SK-N-SH treated with all-trans-retinoic acid at 6 μM for 48 hours (cell line): ENCODE data around the gene HDAC1.

Experiments
- ATAC-seq: fragments of 200-7000 bp; cut with Tn5 transposase; 3 replicates; pipeline ENCODE4 v1.9.1; 2020; ENCODE audit warnings: mild to moderate bottlenecking, moderate library complexity
- BACH2 ChIP-seq: fragments of 250-450 bp; sonication (Bioruptor Pico); IDR thresholded peaks from 2 replicates; pipeline ENCODE4 v1.9.0; 2021; ENCODE audit warnings: mild to moderate bottlenecking, borderline replicate concordance
- CSDC2 ChIP-seq: fragments of 250-450 bp; sonication (Bioruptor Pico); IDR thresholded peaks from 2 replicates; pipeline ENCODE4 v1.5.0; 2020; ENCODE audit warnings: mild to moderate bottlenecking, moderate library complexity
- ESRRG ChIP-seq: fragments of 250-450 bp; sonication (Bioruptor Pico); IDR thresholded peaks from 2 replicates; pipeline ENCODE4 v1.6.1; 2021; ENCODE audit warnings: mild to moderate bottlenecking
- GLIS3 ChIP-seq: fragments of 250-450 bp; sonication (Bioruptor Pico); IDR thresholded peaks from 2 replicates; pipeline ENCODE4 v1.5.0; 2020; ENCODE audit warnings: mild to moderate bottlenecking, moderate library complexity
- ISL1 ChIP-seq: fragments of 250-450 bp; sonication (Bioruptor Pico); IDR thresholded peaks from 2 replicates; pipeline ENCODE4 v2.1.2; 2022; ENCODE audit warnings: mild to moderate bottlenecking, moderate library complexity
- OSR1 ChIP-seq: fragments of 250-450 bp; sonication (Bioruptor Pico); IDR thresholded peaks from 2 replicates; pipeline ENCODE4 v1.8.0; 2022; ENCODE audit warnings: moderate library complexity, mild to moderate bottlenecking, inconsistent platforms
- PATZ1 ChIP-seq: fragments of 250-450 bp; sonication (Bioruptor Pico); IDR thresholded peaks from 2 replicates; pipeline ENCODE4 v1.8.0; 2020; ENCODE audit warnings: mild to moderate bottlenecking, moderate library complexity, borderline replicate concordance
- POU6F1 ChIP-seq: fragments of 250-450 bp; sonication (Bioruptor Pico); IDR thresholded peaks from 2 replicates; pipeline ENCODE4 v1.8.0; 2021; ENCODE audit warnings: low read depth, mild to moderate bottlenecking, moderate library complexity, borderline replicate concordance
- PPARA ChIP-seq: fragments of 250-450 bp; sonication (Bioruptor Pico); IDR thresholded peaks from 2 replicates; pipeline ENCODE4 v1.5.0; 2020; ENCODE audit warnings: mild to moderate bottlenecking, borderline replicate concordance
- RARB ChIP-seq: fragments of 250-450 bp; sonication (Bioruptor Pico); IDR thresholded peaks from 2 replicates; pipeline ENCODE4 v1.8.0; 2021; ENCODE audit warnings: mild to moderate bottlenecking, moderate library complexity
- SNAI2 ChIP-seq: fragments of 250-450 bp; sonication (Bioruptor Pico); IDR thresholded peaks from 2 replicates; pipeline ENCODE4 v1.5.0; 2020; ENCODE audit warnings: mild to moderate bottlenecking, moderate library complexity
- TCF4 ChIP-seq: fragments of 250-450 bp; sonication (Bioruptor Pico); IDR thresholded peaks from 2 replicates; pipeline ENCODE4 v1.8.0; 2021; ENCODE audit warnings: mild to moderate bottlenecking, moderate library complexity, borderline replicate concordance
- TOX ChIP-seq: fragments of 250-450 bp; sonication (Bioruptor Pico); IDR thresholded peaks from 2 replicates; pipeline ENCODE4 v1.8.0; 2021; ENCODE audit warnings: mild to moderate bottlenecking, moderate library complexity, borderline replicate concordance
- ZC3H10 ChIP-seq: fragments of 250-450 bp; sonication (Bioruptor Pico); IDR thresholded peaks from 2 replicates; pipeline ENCODE4 v1.5.1; 2021; ENCODE audit warnings: mild to moderate bottlenecking, moderate library complexity
- ZFP3 ChIP-seq: fragments of 250-450 bp; sonication (Bioruptor Pico); IDR thresholded peaks from 2 replicates; pipeline ENCODE4 v1.5.0; 2020; ENCODE audit warnings: mild to moderate bottlenecking, moderate library complexity
- ZFP30 ChIP-seq: fragments of 450-650 bp; formaldehyde crosslinking; IDR thresholded peaks from 2 replicates; pipeline ENCODE4 v1.5.0; 2022; ENCODE audit warnings: mild to moderate bottlenecking, moderate library complexity
- ZNF565 ChIP-seq: fragments of 450-650 bp; formaldehyde crosslinking; conservative IDR thresholded peaks from 2 replicates; pipeline ENCODE4 v1.5.0; 2020; ENCODE audit warnings: low read depth, mild to moderate bottlenecking, moderate library complexity
- ZNF70 ChIP-seq: fragments of 450-650 bp; formaldehyde crosslinking; IDR thresholded peaks from 2 replicates; pipeline ENCODE4 v1.5.0; 2020; ENCODE audit warnings: mild to moderate bottlenecking, moderate library complexity
- TF ChIP-seq, protein P1 (sequence below): fragments of 250-450 bp; sonication (Bioruptor Pico); IDR thresholded peaks from 2 replicates; pipeline ENCODE4 v1.5.1; 2020; ENCODE audit warnings: low read depth, mild to moderate bottlenecking, moderate library complexity
- TF ChIP-seq, protein P2 (sequence below): fragments of 250-450 bp; sonication (Bioruptor Pico); IDR thresholded peaks from 2 replicates; pipeline ENCODE4 v1.5.0; 2020; ENCODE audit warnings: mild to moderate bottlenecking, moderate library complexity

HDAC1 gene

GRCh38 chr1:32361674-32362473 is 70.0 kb downstream of the HDAC1 start:
- TF ChIP-seq RARB (CRISPR knock-in tag) (no peak), GLIS3 (CRISPR knock-in tag) (no peak), POU6F1 (CRISPR knock-in tag) (no peak), PPARA (CRISPR knock-in tag) (no peak), ZFP3 (no peak), ZNF565 (CRISPR knock-in tag) (no peak)
- TF ChIP-seq, protein P1, sequence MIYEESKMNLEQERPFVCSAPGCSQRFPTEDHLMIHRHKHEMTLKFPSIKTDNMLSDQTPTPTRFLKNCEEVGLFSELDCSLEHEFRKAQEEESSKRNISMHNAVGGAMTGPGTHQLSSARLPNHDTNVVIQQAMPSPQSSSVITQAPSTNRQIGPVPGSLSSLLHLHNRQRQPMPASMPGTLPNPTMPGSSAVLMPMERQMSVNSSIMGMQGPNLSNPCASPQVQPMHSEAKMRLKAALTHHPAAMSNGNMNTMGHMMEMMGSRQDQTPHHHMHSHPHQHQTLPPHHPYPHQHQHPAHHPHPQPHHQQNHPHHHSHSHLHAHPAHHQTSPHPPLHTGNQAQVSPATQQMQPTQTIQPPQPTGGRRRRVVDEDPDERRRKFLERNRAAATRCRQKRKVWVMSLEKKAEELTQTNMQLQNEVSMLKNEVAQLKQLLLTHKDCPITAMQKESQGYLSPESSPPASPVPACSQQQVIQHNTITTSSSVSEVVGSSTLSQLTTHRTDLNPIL (CRISPR knock-in tag), result no peak
- ATAC-seq, result peak; percentile 13

- TF ChIP-seq BACH2 (CRISPR knock-in tag), result no peak
- TF ChIP-seq, protein P2, sequence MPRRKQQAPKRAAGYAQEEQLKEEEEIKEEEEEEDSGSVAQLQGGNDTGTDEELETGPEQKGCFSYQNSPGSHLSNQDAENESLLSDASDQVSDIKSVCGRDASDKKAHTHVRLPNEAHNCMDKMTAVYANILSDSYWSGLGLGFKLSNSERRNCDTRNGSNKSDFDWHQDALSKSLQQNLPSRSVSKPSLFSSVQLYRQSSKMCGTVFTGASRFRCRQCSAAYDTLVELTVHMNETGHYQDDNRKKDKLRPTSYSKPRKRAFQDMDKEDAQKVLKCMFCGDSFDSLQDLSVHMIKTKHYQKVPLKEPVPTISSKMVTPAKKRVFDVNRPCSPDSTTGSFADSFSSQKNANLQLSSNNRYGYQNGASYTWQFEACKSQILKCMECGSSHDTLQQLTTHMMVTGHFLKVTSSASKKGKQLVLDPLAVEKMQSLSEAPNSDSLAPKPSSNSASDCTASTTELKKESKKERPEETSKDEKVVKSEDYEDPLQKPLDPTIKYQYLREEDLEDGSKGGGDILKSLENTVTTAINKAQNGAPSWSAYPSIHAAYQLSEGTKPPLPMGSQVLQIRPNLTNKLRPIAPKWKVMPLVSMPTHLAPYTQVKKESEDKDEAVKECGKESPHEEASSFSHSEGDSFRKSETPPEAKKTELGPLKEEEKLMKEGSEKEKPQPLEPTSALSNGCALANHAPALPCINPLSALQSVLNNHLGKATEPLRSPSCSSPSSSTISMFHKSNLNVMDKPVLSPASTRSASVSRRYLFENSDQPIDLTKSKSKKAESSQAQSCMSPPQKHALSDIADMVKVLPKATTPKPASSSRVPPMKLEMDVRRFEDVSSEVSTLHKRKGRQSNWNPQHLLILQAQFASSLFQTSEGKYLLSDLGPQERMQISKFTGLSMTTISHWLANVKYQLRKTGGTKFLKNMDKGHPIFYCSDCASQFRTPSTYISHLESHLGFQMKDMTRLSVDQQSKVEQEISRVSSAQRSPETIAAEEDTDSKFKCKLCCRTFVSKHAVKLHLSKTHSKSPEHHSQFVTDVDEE (CRISPR knock-in tag), result no peak
- TF ChIP-seq ZNF565 (CRISPR knock-in tag), result no peak
- TF ChIP-seq RARB (CRISPR knock-in tag), result no peak
- TF ChIP-seq PATZ1, result no peak
- no peak for TF ChIP-seq PPARA (CRISPR knock-in tag)
- TF ChIP-seq OSR1 (CRISPR knock-in tag), result no peak
- no peak for TF ChIP-seq ISL1 (CRISPR knock-in tag)
- TF ChIP-seq TCF4 (CRISPR knock-in tag), result no peak
- no peak for ATAC-seq
Observed at GRCh38 chr1:32362474-32363313, 70.8 kb downstream of the HDAC1 start, which contains the start of the genes FAM229A and TSSK3. TSS of gene FAM229A (minus strand) at chr1:32362485. CDS start at chr1:32362091, 394 bp downstream. TSS of gene TSSK3 (plus strand) at chr1:32362539. CDS start at chr1:32362702, 163 bp downstream.

- ATAC-seq, result no peak
- no peak for TF ChIP-seq CSDC2 (CRISPR knock-in tag)
- no peak for TF ChIP-seq ZC3H10 (CRISPR knock-in tag)
- no peak for TF ChIP-seq ZFP30 (CRISPR knock-in tag)
- TF ChIP-seq PATZ1, result no peak
- TF ChIP-seq ZNF70, result no peak
- TF ChIP-seq TOX (CRISPR knock-in tag), result no peak
- TF ChIP-seq BACH2 (CRISPR knock-in tag), result no peak
- TF ChIP-seq ESRRG, result no peak
- no peak for TF ChIP-seq GLIS3 (CRISPR knock-in tag)
- no peak for TF ChIP-seq OSR1 (CRISPR knock-in tag)
- TF ChIP-seq ISL1 (CRISPR knock-in tag), result no peak
- no peak for TF ChIP-seq POU6F1 (CRISPR knock-in tag)
- no peak for TF ChIP-seq ZNF565 (CRISPR knock-in tag)
- TF ChIP-seq, protein P2 (CRISPR knock-in tag), result no peak
- TF ChIP-seq SNAI2 (CRISPR knock-in tag), result no peak
- TF ChIP-seq ZFP3, result no peak
Observed at GRCh38 chr1:32363713-32364112, 71.8 kb downstream of the HDAC1 start.
